SK-N-MC (cell line): Measurements from ENCODE around the gene CACNA2D1.

Experiments
- DNase-seq: peaks from one replicate; pipeline ENCODE4 v3.0.0-alpha.2; 2011; ENCODE audit warnings: low read depth, low spot score
- H3K27ac ChIP-seq: fragments of 200-600 bp; sonication (generic); 2 replicates; pipeline ENCODE4 v1.5.1; 2016; ENCODE audit warnings: mixed run types
- H3K36me3 ChIP-seq: fragments of 200-600 bp; sonication (generic); 2 replicates; pipeline ENCODE4 v1.6.1; 2017; ENCODE audit warnings: antibody characterized with exemption, low read length, mixed read lengths; ENCODE audit not compliant: insufficient read depth
- H3K4me3 ChIP-seq: fragments of 200-600 bp; sonication (generic); 2 replicates; pipeline ENCODE4 v1.5.1; 2016
- H3K9ac ChIP-seq: fragments of 200-600 bp; sonication (generic); 2 replicates; pipeline ENCODE4 v1.8.0; 2017; ENCODE audit warnings: mixed run types, mixed read lengths; ENCODE audit not compliant: insufficient read length
- H3K9me3 ChIP-seq: fragments of 200-600 bp; sonication (generic); 2 replicates; pipeline ENCODE4 v1.6.1; 2017; ENCODE audit warnings: low read depth, mild to moderate bottlenecking, antibody characterized with exemption, low read length, moderate library complexity, mixed read lengths
- EZH2 ChIP-seq: fragments of 200-600 bp; sonication (generic); IDR thresholded peaks from one replicate; pipeline ENCODE4 v1.6.1; 2017; ENCODE audit warnings: antibody characterized with exemption
- FOXP2 ChIP-seq: optimal IDR thresholded peaks from 2 replicates; pipeline ENCODE3; 2011; ENCODE audit warnings: mild to moderate bottlenecking, moderate library complexity; ENCODE audit not compliant: insufficient read depth; ENCODE audit errors: extremely low read length, control extremely low read depth
- POLR2AphosphoS5 ChIP-seq: IDR thresholded peaks from 2 replicates; pipeline ENCODE4 v1.6.1; 2012; ENCODE audit warnings: mild to moderate bottlenecking, low read depth, low read length, borderline replicate concordance

CACNA2D1 gene

GRCh38 chr7:82428186-82428961 is 15.2 kb downstream of the CACNA2D1 start:
- H3K4me3 ChIP-seq = no peak overlapping the region
- H3K9ac ChIP-seq = no peak overlapping the region
- H3K9me3 ChIP-seq = no peaks in the 10 kb centered on the region
- TF ChIP-seq FOXP2 = no peak
- TF ChIP-seq EZH2 = no peak
- TF ChIP-seq POLR2AphosphoS5 = no peak
- no peaks in the 10 kb centered on the region for H3K36me3 ChIP-seq
- no peak overlapping the region for H3K27ac ChIP-seq
- no peak for DNase-seq

- DNase-seq = no peak
- 0 out of 2 replicates have a peak, but pooled peaks cover 2% of the 10 kb centered on the region for H3K9me3 ChIP-seq
- peak overlapping the region; percentile 51 for H3K9ac ChIP-seq
- peak overlapping the region; percentile 20; the same call in 1 of the 2 replicates for H3K4me3 ChIP-seq
- H3K27ac ChIP-seq = peak overlapping the region; percentile 84
- no peak for TF ChIP-seq POLR2AphosphoS5
- TF ChIP-seq FOXP2 = no peak
- no peak for TF ChIP-seq EZH2
- peaks cover 2% of the 10 kb centered on the region; the same call in 1 of the 2 replicates for H3K36me3 ChIP-seq
These were observed 20.1 kb downstream of the CACNA2D1 start for GRCh38 chr7:82423446-82423845.

- H3K9ac ChIP-seq = no peak overlapping the region
- H3K27ac ChIP-seq = no peak overlapping the region
- H3K4me3 ChIP-seq = no peak overlapping the region
- DNase-seq = no peak
- TF ChIP-seq POLR2AphosphoS5 = no peak
- no peak for TF ChIP-seq FOXP2
- no peak for TF ChIP-seq EZH2
- 0 out of 2 replicates have a peak, but pooled peaks cover 2% of the 10 kb centered on the region for H3K9me3 ChIP-seq
- peaks cover 2% of the 10 kb centered on the region; the same call in 1 of the 2 replicates for H3K36me3 ChIP-seq
These were observed 24.4 kb downstream of the CACNA2D1 start for GRCh38 chr7:82419200-82419599.

- Histone ChIP-seq H3K9ac (no peak overlapping the region), H3K4me3 (no peak overlapping the region), H3K9me3 (0 out of 2 replicates have a peak, but pooled peaks cover 2% of the 10 kb centered on the region), H3K27ac (no peak overlapping the region), H3K36me3 (peaks cover 2% of the 10 kb centered on the region; the same call in 1 of the 2 replicates)
- DNase-seq = no peak
- TF ChIP-seq EZH2 (no peak), POLR2AphosphoS5 (no peak), FOXP2 (no peak)
These were observed 25.7 kb downstream of the CACNA2D1 start for GRCh38 chr7:82417898-82418297.

GRCh38 chr7:82416402-82416801 is 27.2 kb downstream of the CACNA2D1 start:
- Histone ChIP-seq H3K27ac (no peak overlapping the region), H3K9me3 (0 out of 2 replicates have a peak, but pooled peaks cover 2% of the 10 kb centered on the region), H3K4me3 (no peak overlapping the region), H3K9ac (no peak overlapping the region), H3K36me3 (peaks cover 2% of the 10 kb centered on the region; the same call in 1 of the 2 replicates)
- DNase-seq = no peak
- TF ChIP-seq FOXP2 (no peak), POLR2AphosphoS5 (no peak), EZH2 (no peak)

GRCh38 chr7:82414389-82414788 is 29.2 kb downstream of the CACNA2D1 start:
- no peak for DNase-seq
- Histone ChIP-seq H3K9me3 (0 out of 2 replicates have a peak, but pooled peaks cover 2% of the 10 kb centered on the region), H3K36me3 (no peaks in the 10 kb centered on the region; the same call in 1 of the 2 replicates), H3K4me3 (no peak overlapping the region), H3K27ac (no peak overlapping the region), H3K9ac (no peak overlapping the region)
- no peak for TF ChIP-seq EZH2
- no peak for TF ChIP-seq FOXP2
- no peak for TF ChIP-seq POLR2AphosphoS5

- no peak overlapping the region for H3K27ac ChIP-seq
- no peak overlapping the region for H3K4me3 ChIP-seq
- TF ChIP-seq FOXP2 (no peak), POLR2AphosphoS5 (no peak), EZH2 (no peak)
- no peaks in the 10 kb centered on the region for H3K9me3 ChIP-seq
- H3K9ac ChIP-seq = no peak overlapping the region
- H3K36me3 ChIP-seq = no peaks in the 10 kb centered on the region
- DNase-seq = no peak
These were observed 30.3 kb downstream of the CACNA2D1 start for GRCh38 chr7:82413237-82413636.

- no peak overlapping the region for H3K9ac ChIP-seq
- H3K27ac ChIP-seq = no peak overlapping the region
- no peak overlapping the region for H3K4me3 ChIP-seq
- no peak for DNase-seq
- no peaks in the 10 kb centered on the region for H3K9me3 ChIP-seq
- H3K36me3 ChIP-seq = no peaks in the 10 kb centered on the region
- TF ChIP-seq EZH2 (no peak), FOXP2 (no peak), POLR2AphosphoS5 (no peak)
These were observed 31.8 kb downstream of the CACNA2D1 start for GRCh38 chr7:82411732-82412131.

- Histone ChIP-seq H3K36me3 (no peaks in the 10 kb centered on the region), H3K4me3 (no peak overlapping the region), H3K9ac (no peak overlapping the region), H3K9me3 (no peaks in the 10 kb centered on the region), H3K27ac (no peak overlapping the region)
- DNase-seq = no peak
- TF ChIP-seq POLR2AphosphoS5 = no peak
- no peak for TF ChIP-seq EZH2
- no peak for TF ChIP-seq FOXP2
These were observed 33.1 kb downstream of the CACNA2D1 start for GRCh38 chr7:82410461-82410860.
